K562 (cell line): ENCODE data around the gene PET100. TPM values are rescaled to one million over a fixed set of nuclear protein-coding genes. Genes with fewer than 3 reads are reported as not detected.

ENCODE experiments used
- C11orf30 ChIP-seq: fragments of 450-650 bp; IDR thresholded peaks from 2 replicates; pipeline ENCODE4 v1.6.1; 2016; ENCODE audit warnings: low read depth, mild to moderate bottlenecking
- FOXA3 ChIP-seq, 2 experiments: fragments of 450-650 bp in 1 of 2; sonication (generic) in 1 of 2; formaldehyde crosslinking; IDR thresholded peaks in 1 of 2; conservative IDR thresholded peaks in 1 of 2; 2 replicates each; pipeline versions ENCODE4 v1.4.0 to v1.8.0; 2020 to 2022; ENCODE audit warnings: mild to moderate bottlenecking in 2 of 2, missing genetic modification reagents in 1 of 2
- HNRNPH1 ChIP-seq: fragments of 200-400 bp; formaldehyde crosslinking; optimal IDR thresholded peaks from 2 replicates; pipeline ENCODE3; 2017; ENCODE audit warnings: low read depth, mild to moderate bottlenecking, low read length, moderate library complexity
- MED1 ChIP-seq: sonication (generic); formaldehyde crosslinking; IDR thresholded peaks from 2 replicates; pipeline ENCODE4 v1.8.1; 2023; ENCODE audit warnings: missing genetic modification reagents, borderline replicate concordance
- NCOR1 ChIP-seq: fragments of 450-650 bp; IDR thresholded peaks from 2 replicates; pipeline ENCODE4 v1.6.1; 2016; ENCODE audit warnings: mild to moderate bottlenecking, moderate library complexity
- TBL1XR1 ChIP-seq, 2 experiments: IDR thresholded peaks; 2 replicates each; pipeline ENCODE4 v1.6.1; 2012; ENCODE audit warnings: improper control_type of control experiment in 2 of 2, low read length in 2 of 2, mild to moderate bottlenecking in 1 of 2
- ZFP36 ChIP-seq: fragments of 150-350 bp; IDR thresholded peaks from 2 replicates; pipeline ENCODE4 v1.6.1; 2018; ENCODE audit warnings: low read length, low read depth; ENCODE audit not compliant: partially characterized antibody
- ZNF57 ChIP-seq: fragments of 450-650 bp; formaldehyde crosslinking; IDR thresholded peaks from 2 replicates; pipeline ENCODE4 v1.4.0; 2020; ENCODE audit warnings: mild to moderate bottlenecking, moderate library complexity
- ZNF77 ChIP-seq: fragments of 250-450 bp; sonication (Bioruptor Pico); IDR thresholded peaks from 2 replicates; pipeline ENCODE4 v1.5.0; 2020
- polyA plus RNA-seq, 8 experiments: library from polyadenylated mRNA; depleted of rRNA in 4 of 8; stranded (reverse) in 5 of 8; unstranded in 3 of 8; fragments of >200 nt; fragmentation: Nextera tagmentation in 2 of 8; fragmentation: Illumina TruSeq in 1 of 8; extraction: Ambion mirVana in 2 of 8; extraction: Trizol in 1 of 8; gene quantifications; 2 replicates each; pipeline versions ENCODE4 v1.2.1 to v1.2.3, GENCODE V29; 2011 to 2014; ENCODE audit warnings: inconsistent platforms in 1 of 8, missing spikeins in 1 of 8
- total RNA-seq, 7 experiments: library from RNA; depleted of rRNA in 6 of 7; stranded (reverse); fragments of >200 nt in 6 of 7; fragmentation: Illumina TruSeq in 2 of 7; extraction: Trizol in 2 of 7; gene quantifications; 2 replicates each; pipeline versions ENCODE4 v1.2.1 to v1.2.3, GENCODE V29; 2011 to 2021; ENCODE audit warnings: low replicate concordance in 1 of 7
- TF ChIP-seq, protein P1 (sequence below): fragments of 250-450 bp; sonication (Bioruptor Pico); IDR thresholded peaks from 2 replicates; pipeline ENCODE4 v1.8.0; 2022; ENCODE audit warnings: inconsistent platforms
- TF ChIP-seq, protein P2 (sequence below): fragments of 250-450 bp; sonication (Bioruptor Pico); IDR thresholded peaks from 2 replicates; pipeline ENCODE4 v1.8.0; 2021; ENCODE audit warnings: moderate library complexity, mild to moderate bottlenecking, inconsistent platforms
- TF ChIP-seq, protein P3 (sequence below): fragments of 450-650 bp; IDR thresholded peaks from 2 replicates; pipeline ENCODE4 v1.6.1; 2018; ENCODE audit not compliant: partially characterized antibody
- TF ChIP-seq, protein P4 (sequence below), 2 experiments: fragments of 450-650 bp; IDR thresholded peaks; 2 replicates each; pipeline ENCODE4 v1.6.1; 2018; ENCODE audit warnings: mild to moderate bottlenecking in 2 of 2, low read depth in 1 of 2; ENCODE audit not compliant: partially characterized antibody in 2 of 2

Gene PET100
- total and polyA plus RNA-seq, 9 of the 15 experiments (the other 6 are each of a cell fraction or from before 2014, with no cell fraction given) = 62.3 to 351 (median 98.3) TPM

DNA sequence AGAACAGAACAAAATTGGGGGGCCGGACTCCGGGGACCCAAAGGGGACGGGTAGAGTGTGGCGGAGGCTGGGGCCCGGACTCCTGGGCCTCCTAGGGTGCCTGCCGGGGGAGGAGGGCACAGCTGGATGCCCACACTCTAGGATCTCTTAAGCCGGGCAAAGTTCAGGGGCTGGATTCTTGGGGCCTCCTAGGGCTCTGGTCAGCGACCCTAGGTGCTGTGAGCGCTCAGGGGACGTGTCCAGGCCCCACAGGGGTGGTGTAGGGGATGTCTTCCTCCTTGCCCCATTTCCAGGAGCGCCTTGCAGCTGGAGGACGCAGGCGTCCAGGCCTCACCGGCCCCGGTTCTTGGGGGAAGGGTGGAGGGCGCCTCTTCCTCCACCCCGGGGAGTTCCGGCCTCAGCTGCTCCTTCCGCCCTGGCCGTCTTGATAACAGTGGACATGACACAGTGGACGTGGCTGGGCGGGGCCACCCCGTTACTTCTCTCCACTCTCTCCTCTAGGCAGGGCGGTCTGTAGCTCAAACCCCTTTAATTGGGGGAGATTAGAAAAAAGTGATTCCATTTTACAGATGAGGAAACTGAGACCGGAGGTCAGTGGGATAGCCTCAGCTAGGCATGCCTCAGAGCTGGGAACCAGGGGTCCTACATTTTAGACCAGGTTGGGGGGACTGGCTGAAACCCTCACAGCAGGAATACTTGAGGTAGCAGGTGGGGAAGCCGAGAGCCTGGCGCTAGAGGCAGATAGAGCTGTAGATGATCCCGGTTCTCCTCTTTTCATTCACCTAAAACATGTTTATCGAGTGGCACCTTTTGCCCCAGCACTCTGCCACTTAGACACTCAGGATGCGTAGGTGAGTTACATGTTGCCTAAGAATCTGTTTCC is 8.0 kb downstream of the PET100 start (continued):
- TF ChIP-seq, protein P1, sequence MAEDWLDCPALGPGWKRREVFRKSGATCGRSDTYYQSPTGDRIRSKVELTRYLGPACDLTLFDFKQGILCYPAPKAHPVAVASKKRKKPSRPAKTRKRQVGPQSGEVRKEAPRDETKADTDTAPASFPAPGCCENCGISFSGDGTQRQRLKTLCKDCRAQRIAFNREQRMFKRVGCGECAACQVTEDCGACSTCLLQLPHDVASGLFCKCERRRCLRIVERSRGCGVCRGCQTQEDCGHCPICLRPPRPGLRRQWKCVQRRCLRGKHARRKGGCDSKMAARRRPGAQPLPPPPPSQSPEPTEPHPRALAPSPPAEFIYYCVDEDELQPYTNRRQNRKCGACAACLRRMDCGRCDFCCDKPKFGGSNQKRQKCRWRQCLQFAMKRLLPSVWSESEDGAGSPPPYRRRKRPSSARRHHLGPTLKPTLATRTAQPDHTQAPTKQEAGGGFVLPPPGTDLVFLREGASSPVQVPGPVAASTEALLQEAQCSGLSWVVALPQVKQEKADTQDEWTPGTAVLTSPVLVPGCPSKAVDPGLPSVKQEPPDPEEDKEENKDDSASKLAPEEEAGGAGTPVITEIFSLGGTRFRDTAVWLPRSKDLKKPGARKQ (CRISPR knock-in tag) = no peak
- TF ChIP-seq FOXA3 (CRISPR knock-in tag; conservative IDR thresholded peaks at IDR 0.05 in 1 of 2, IDR thresholded peaks at IDR 0.05 in 1 of 2) (no peak), ZNF57 (CRISPR knock-in tag) (no peak), NCOR1 (peak; percentile 46; the same call in 1 of the 2 replicates), MED1 (CRISPR knock-in tag) (no peak), ZFP36 (no peak), HNRNPH1 (no peak), ZNF77 (no peak), C11orf30 (no peak), TBL1XR1 (IDR thresholded peaks at IDR 0.05; ENCODE audit: low read length in 2 of 2) (no peak; a peak in 1 of 4 replicates)
- TF ChIP-seq, protein P2, sequence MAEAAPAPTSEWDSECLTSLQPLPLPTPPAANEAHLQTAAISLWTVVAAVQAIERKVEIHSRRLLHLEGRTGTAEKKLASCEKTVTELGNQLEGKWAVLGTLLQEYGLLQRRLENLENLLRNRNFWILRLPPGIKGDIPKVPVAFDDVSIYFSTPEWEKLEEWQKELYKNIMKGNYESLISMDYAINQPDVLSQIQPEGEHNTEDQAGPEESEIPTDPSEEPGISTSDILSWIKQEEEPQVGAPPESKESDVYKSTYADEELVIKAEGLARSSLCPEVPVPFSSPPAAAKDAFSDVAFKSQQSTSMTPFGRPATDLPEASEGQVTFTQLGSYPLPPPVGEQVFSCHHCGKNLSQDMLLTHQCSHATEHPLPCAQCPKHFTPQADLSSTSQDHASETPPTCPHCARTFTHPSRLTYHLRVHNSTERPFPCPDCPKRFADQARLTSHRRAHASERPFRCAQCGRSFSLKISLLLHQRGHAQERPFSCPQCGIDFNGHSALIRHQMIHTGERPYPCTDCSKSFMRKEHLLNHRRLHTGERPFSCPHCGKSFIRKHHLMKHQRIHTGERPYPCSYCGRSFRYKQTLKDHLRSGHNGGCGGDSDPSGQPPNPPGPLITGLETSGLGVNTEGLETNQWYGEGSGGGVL (CRISPR knock-in tag) = no peak
- TF ChIP-seq, protein P3, sequence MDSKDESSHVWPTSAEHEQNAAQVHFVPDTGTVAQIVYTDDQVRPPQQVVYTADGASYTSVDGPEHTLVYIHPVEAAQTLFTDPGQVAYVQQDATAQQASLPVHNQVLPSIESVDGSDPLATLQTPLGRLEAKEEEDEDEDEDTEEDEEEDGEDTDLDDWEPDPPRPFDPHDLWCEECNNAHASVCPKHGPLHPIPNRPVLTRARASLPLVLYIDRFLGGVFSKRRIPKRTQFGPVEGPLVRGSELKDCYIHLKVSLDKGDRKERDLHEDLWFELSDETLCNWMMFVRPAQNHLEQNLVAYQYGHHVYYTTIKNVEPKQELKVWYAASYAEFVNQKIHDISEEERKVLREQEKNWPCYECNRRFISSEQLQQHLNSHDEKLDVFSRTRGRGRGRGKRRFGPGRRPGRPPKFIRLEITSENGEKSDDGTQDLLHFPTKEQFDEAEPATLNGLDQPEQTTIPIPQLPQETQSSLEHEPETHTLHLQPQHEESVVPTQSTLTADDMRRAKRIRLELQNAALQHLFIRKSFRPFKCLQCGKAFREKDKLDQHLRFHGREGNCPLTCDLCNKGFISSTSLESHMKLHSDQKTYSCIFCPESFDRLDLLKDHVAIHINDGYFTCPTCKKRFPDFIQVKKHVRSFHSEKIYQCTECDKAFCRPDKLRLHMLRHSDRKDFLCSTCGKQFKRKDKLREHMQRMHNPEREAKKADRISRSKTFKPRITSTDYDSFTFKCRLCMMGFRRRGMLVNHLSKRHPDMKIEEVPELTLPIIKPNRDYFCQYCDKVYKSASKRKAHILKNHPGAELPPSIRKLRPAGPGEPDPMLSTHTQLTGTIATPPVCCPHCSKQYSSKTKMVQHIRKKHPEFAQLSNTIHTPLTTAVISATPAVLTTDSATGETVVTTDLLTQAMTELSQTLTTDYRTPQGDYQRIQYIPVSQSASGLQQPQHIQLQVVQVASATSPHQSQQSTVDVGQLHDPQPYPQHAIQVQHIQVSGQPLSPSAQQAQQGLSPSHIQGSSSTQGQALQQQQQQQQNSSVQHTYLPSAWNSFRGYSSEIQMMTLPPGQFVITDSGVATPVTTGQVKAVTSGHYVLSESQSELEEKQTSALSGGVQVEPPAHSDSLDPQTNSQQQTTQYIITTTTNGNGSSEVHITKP = no peak
- TF ChIP-seq, protein P4, sequence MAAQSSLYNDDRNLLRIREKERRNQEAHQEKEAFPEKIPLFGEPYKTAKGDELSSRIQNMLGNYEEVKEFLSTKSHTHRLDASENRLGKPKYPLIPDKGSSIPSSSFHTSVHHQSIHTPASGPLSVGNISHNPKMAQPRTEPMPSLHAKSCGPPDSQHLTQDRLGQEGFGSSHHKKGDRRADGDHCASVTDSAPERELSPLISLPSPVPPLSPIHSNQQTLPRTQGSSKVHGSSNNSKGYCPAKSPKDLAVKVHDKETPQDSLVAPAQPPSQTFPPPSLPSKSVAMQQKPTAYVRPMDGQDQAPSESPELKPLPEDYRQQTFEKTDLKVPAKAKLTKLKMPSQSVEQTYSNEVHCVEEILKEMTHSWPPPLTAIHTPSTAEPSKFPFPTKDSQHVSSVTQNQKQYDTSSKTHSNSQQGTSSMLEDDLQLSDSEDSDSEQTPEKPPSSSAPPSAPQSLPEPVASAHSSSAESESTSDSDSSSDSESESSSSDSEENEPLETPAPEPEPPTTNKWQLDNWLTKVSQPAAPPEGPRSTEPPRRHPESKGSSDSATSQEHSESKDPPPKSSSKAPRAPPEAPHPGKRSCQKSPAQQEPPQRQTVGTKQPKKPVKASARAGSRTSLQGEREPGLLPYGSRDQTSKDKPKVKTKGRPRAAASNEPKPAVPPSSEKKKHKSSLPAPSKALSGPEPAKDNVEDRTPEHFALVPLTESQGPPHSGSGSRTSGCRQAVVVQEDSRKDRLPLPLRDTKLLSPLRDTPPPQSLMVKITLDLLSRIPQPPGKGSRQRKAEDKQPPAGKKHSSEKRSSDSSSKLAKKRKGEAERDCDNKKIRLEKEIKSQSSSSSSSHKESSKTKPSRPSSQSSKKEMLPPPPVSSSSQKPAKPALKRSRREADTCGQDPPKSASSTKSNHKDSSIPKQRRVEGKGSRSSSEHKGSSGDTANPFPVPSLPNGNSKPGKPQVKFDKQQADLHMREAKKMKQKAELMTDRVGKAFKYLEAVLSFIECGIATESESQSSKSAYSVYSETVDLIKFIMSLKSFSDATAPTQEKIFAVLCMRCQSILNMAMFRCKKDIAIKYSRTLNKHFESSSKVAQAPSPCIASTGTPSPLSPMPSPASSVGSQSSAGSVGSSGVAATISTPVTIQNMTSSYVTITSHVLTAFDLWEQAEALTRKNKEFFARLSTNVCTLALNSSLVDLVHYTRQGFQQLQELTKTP (IDR thresholded peaks at IDR 0.05; ENCODE audit: low read depth in 1 of 2, partially characterized antibody in 2 of 2) = no peak
